SK-N-SH (cell line): Measurements from ENCODE around the gene SAMD4B. TPM values are rescaled to one million over a fixed set of nuclear protein-coding genes. Genes with fewer than 3 reads are reported as not detected.
A peak's percentile ranks its signal among the peaks of the same experiment; 100 is the strongest.

ENCODE experiments used
- CTCF ChIA-PET: fragments of 300-600, 350-600 bp; formaldehyde crosslinking; extraction: SDS; loops from one replicate; lab custom pipeline; 2021; lab: Yijun Ruan, JAX
- POLR2A ChIA-PET: fragments of 350-600 bp; sonication (Branson Sonifier 250); formaldehyde crosslinking; extraction: SDS; loops from one replicate; lab custom pipeline; 2020; ENCODE audit warnings: antibody characterized with exemption, inconsistent platforms; lab: Yijun Ruan, JAX
- DNase-seq: peaks from one replicate; pipeline ENCODE4 v3.0.0; 2012
- H2AFZ ChIP-seq: fragments of 200-600 bp; sonication (generic); 2 replicates; pipeline ENCODE4 v1.8.1; 2016; ENCODE audit warnings: antibody characterized with exemption, mild to moderate bottlenecking, low read depth
- H3F3A ChIP-seq: fragments of 200-600 bp; sonication (generic); replicated peaks from 2 replicates; pipeline ENCODE3; 2016; ENCODE audit warnings: antibody characterized with exemption, mild to moderate bottlenecking; ENCODE audit not compliant: insufficient read depth
- H3K27ac ChIP-seq, 2 experiments: fragments of 200-500 bp in 1 of 2; fragments of 200-600 bp in 1 of 2; sonication (Bioruptor generic) in 1 of 2; sonication (generic), shearing (Covaris generic) in 1 of 2; 2 replicates each; pipeline versions ENCODE4 v1.5.1 to v1.6.1; 2014 to 2016; ENCODE audit warnings: low read depth in 2 of 2, inconsistent platforms in 1 of 2, low read length in 1 of 2, mild to moderate bottlenecking in 1 of 2, mixed read lengths in 1 of 2
- H3K27me3 ChIP-seq: fragments of 200-600 bp; sonication (generic), shearing (Covaris generic); 2 replicates; pipeline ENCODE4 v1.6.1; 2016; ENCODE audit warnings: mixed run types; ENCODE audit not compliant: insufficient read depth
- H3K36me3 ChIP-seq, 2 experiments: fragments of 200-500 bp in 1 of 2; fragments of 200-600 bp in 1 of 2; sonication (Bioruptor generic) in 1 of 2; sonication (generic) in 1 of 2; replicated peaks in 1 of 2; 2 replicates each; pipeline versions ENCODE3 to v1.5.1; 2014 to 2016; ENCODE audit warnings: low read length in 1 of 2, mild to moderate bottlenecking in 1 of 2; ENCODE audit not compliant: insufficient read depth in 2 of 2, control insufficient read depth in 1 of 2
- H3K4me1 ChIP-seq, 2 experiments: fragments of 200-500 bp in 1 of 2; fragments of 200-600 bp in 1 of 2; sonication (Bioruptor generic) in 1 of 2; sonication (generic), shearing (Covaris generic) in 1 of 2; 2 replicates each; pipeline versions ENCODE4 v1.5.1 to v1.6.1; 2014 to 2016; ENCODE audit warnings: low read depth in 1 of 2, low read length in 1 of 2, mixed run types in 1 of 2; ENCODE audit not compliant: insufficient read depth in 2 of 2, control insufficient read depth in 1 of 2
- H3K4me2 ChIP-seq: fragments of 200-600 bp; sonication (generic), shearing (Covaris generic); 2 replicates; pipeline ENCODE4 v1.6.1; 2017; ENCODE audit warnings: mixed run types
- H3K4me3 ChIP-seq, 2 experiments: fragments of 200-500 bp in 1 of 2; fragments of 200-600 bp in 1 of 2; sonication (Bioruptor generic) in 1 of 2; sonication (generic), shearing (Covaris generic) in 1 of 2; 2 replicates each; pipeline versions ENCODE4 v1.5.1 to v1.8.1; 2014 to 2016; ENCODE audit warnings: low read depth in 2 of 2, inconsistent platforms in 1 of 2, low read length in 1 of 2, mild to moderate bottlenecking in 1 of 2, mixed read lengths in 1 of 2, moderate library complexity in 1 of 2
- H3K79me2 ChIP-seq: fragments of 200-600 bp; sonication (generic); 2 replicates; pipeline ENCODE4 v1.8.1; 2017; ENCODE audit warnings: mild to moderate bottlenecking; ENCODE audit not compliant: insufficient read depth
- H3K9ac ChIP-seq: fragments of 200-600 bp; sonication (generic); 2 replicates; pipeline ENCODE4 v1.6.1; 2017; ENCODE audit warnings: mixed run types
- H3K9me2 ChIP-seq: fragments of 200-600 bp; sonication (generic); 2 replicates; pipeline ENCODE4 v1.6.1; 2017; ENCODE audit warnings: mixed run types
- H3K9me3 ChIP-seq: fragments of 200-600 bp; sonication (generic); 2 replicates; pipeline ENCODE4 v1.6.1; 2017; ENCODE audit warnings: mixed run types, mild to moderate bottlenecking, moderate library complexity
- H4K20me1 ChIP-seq: fragments of 200-600 bp; sonication (generic); 2 replicates; pipeline ENCODE4 v1.6.1; 2017; ENCODE audit warnings: mild to moderate bottlenecking, mixed run types; ENCODE audit not compliant: insufficient read depth
- CHD2 ChIP-seq: fragments of 150-350 bp; IDR thresholded peaks from 2 replicates; pipeline ENCODE4 v1.6.1; 2018; ENCODE audit warnings: low read length; ENCODE audit not compliant: partially characterized antibody
- ELF1 ChIP-seq: IDR thresholded peaks from 2 replicates; pipeline ENCODE4 v1.4.0; 2012
- EZH2phosphoT487 ChIP-seq: fragments of 200-600 bp; sonication (generic); IDR thresholded peaks from 2 replicates; pipeline ENCODE4 v1.6.1; 2017; ENCODE audit warnings: low read depth, mixed run types, mild to moderate bottlenecking, antibody characterized with exemption, moderate library complexity, borderline replicate concordance
- FOXM1 ChIP-seq: IDR thresholded peaks from 2 replicates; pipeline ENCODE4 v1.4.0; 2012; ENCODE audit warnings: low read depth, mild to moderate bottlenecking
- MXI1 ChIP-seq: IDR thresholded peaks from 2 replicates; pipeline ENCODE4 v1.6.1; 2012; ENCODE audit warnings: mild to moderate bottlenecking, low read depth, low read length, improper control_type of control experiment
- POLR2AphosphoS5 ChIP-seq: IDR thresholded peaks from 2 replicates; pipeline ENCODE4 v1.6.1; 2012; ENCODE audit warnings: low read depth, low read length
- RAD21 ChIP-seq: IDR thresholded peaks from 2 replicates; pipeline ENCODE4 v1.6.1; 2012; ENCODE audit warnings: mild to moderate bottlenecking, low read length
- RCOR1 ChIP-seq: fragments of 150-350 bp; IDR thresholded peaks from 2 replicates; pipeline ENCODE4 v1.6.1; 2017; ENCODE audit warnings: antibody characterized with exemption, low read length
- RFX5 ChIP-seq: IDR thresholded peaks from 2 replicates; pipeline ENCODE4 v1.6.1; 2012; ENCODE audit warnings: mild to moderate bottlenecking, improper control_type of control experiment, low read length
- TAF1 ChIP-seq: IDR thresholded peaks from 2 replicates; pipeline ENCODE4 v1.6.1; 2012; ENCODE audit warnings: low read depth, mild to moderate bottlenecking, low read length, moderate library complexity, borderline replicate concordance
- WGBS: methylation state at CpG from one replicate; pipeline ENCODE4 v1.1.6; 2017; ENCODE audit warnings: low lambda C conversion rate; 5-methylcytosine and 5-hydroxymethylcytosine counted together
- polyA plus RNA-seq, 3 experiments: library from polyadenylated mRNA; depleted of rRNA; stranded (reverse); fragments of >200 nt; gene quantifications; 2 replicates each; pipeline ENCODE4 v1.2.3, GENCODE V29; 2012
- TF ChIP-seq, protein P1 (sequence below): IDR thresholded peaks from 2 replicates; pipeline ENCODE4; 2012
- TF ChIP-seq, protein P2 (sequence below): IDR thresholded peaks from 2 replicates; pipeline ENCODE4 v1.4.0; 2012; ENCODE audit warnings: low read depth, borderline replicate concordance
- TF ChIP-seq, protein P3 (sequence below): IDR thresholded peaks from 2 replicates; pipeline ENCODE4 v1.4.0; 2012; ENCODE audit warnings: low read depth
- TF ChIP-seq, protein P4 (sequence below): IDR thresholded peaks from 2 replicates; pipeline ENCODE4 v1.4.0; 2012; ENCODE audit warnings: low read depth, borderline replicate concordance
- TF ChIP-seq, protein P5 (sequence below): fragments of 150-350 bp; IDR thresholded peaks from 2 replicates; pipeline ENCODE4 v1.6.1; 2017; ENCODE audit warnings: antibody characterized with exemption, low read length, low read depth, borderline replicate concordance
- TF ChIP-seq, protein P6 (sequence below): IDR thresholded peaks from 2 replicates; pipeline ENCODE4 v1.6.1; 2012; ENCODE audit warnings: mild to moderate bottlenecking, low read depth, low read length, moderate library complexity

Gene SAMD4B, protein sequence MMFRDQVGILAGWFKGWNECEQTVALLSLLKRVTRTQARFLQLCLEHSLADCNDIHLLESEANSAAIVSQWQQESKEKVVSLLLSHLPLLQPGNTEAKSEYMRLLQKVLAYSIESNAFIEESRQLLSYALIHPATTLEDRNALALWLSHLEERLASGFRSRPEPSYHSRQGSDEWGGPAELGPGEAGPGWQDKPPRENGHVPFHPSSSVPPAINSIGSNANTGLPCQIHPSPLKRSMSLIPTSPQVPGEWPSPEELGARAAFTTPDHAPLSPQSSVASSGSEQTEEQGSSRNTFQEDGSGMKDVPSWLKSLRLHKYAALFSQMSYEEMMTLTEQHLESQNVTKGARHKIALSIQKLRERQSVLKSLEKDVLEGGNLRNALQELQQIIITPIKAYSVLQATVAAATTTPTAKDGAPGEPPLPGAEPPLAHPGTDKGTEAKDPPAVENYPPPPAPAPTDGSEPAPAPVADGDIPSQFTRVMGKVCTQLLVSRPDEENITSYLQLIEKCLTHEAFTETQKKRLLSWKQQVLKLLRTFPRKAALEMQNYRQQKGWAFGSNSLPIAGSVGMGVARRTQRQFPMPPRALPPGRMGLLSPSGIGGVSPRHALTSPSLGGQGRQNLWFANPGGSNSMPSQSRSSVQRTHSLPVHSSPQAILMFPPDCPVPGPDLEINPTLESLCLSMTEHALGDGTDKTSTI
- polyA plus RNA-seq (2012; rRNA removed), result 62.2 and 83.0 TPM in 2 replicates
- polyA plus RNA-seq (2012; cell fraction: cytosol; rRNA removed), result 34.4 and 54.8 TPM in 2 replicates
- 126 and 148 TPM in 2 replicates for polyA plus RNA-seq (2012; cell fraction: nucleus; rRNA removed)

DNA sequence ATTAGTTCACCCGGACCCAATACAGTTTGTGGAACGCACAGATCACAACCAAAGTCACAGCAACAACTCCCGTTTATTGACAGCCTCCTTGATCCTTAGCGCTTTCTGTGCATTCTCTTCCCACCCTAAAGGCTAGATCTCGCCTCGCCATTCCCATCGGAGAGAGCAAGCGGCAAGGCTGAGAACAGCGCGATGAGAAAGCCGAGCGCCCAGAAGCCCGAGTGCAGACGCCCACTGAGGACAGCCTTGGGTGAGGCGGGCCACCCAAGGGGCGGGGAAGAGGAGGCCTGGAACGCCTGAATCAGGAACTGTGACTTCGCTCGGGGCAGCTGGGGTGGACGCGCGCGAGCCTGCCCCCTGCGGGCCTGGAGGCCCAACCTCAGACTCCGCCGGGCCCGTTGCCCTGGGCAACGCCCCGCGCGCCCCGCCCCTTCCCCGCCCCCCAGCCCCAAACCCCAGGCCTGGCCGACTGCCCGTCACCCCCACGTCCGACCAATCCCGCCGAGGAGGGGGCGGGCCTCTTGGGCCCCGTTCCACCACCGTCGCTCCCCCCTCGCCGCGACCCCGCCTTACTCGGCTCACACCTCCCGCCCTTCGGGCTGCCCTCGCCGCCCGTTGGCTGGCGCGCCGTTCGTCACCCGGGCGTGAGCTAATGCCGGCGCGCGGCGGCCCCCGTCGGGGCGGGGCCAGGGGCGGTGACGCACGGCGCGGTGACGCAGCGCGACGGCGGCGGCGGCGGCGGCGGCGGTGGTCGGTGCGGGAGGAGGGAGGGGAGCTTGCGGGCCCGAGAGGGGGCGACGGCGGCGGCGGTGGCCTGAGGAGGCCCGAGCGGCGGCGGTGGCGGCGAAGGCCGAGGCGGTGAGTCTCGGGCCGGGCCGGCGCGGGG is at the start of gene SAMD4B:
Gene SAMD4B, plus strand, starts transcription at position 703 of the 886 bp plus-strand sequence. CDS start 14,473 bp downstream, outside the sequence.
- Histone ChIP-seq H4K20me1 (peaks cover 29% of the 10 kb centered on the region), H3K9ac (peak within 1 kb of the TSS; percentile 93), H2AFZ (peak within 1 kb of the TSS; percentile 90), H3K27me3 (no peaks in the 10 kb centered on the region), H3K79me2 (peaks cover 45% of the 10 kb centered on the region), H3K9me2 (no peaks in the 10 kb centered on the region), H3K27ac (peak within 1 kb of the TSS; percentile 77 to 83), H3K36me3 (peaks cover 11 to 17% of the 10 kb centered on the region in 2 experiments), H3K4me3 (peak within 1 kb of the TSS; percentile 76 to 89), H3K4me1 (peaks cover 0 to 15% of the 10 kb centered on the region in 2 experiments; a peak in 3 of 4 replicates), H3K9me3 (no peaks in the 10 kb centered on the region), H3F3A (peaks cover 10% of the 10 kb centered on the region), H3K4me2 (peak within 1 kb of the TSS; percentile 78)
- ChIA-PET POLR2A (interaction anchor here (1.0 to 1.4 kb wide), 3 partner anchors 20 to 94 kb away, joined by 3 to 6 read pairs (median 4); partner anchors contain the start of gene RPS16), CTCF (interaction anchor here (0.6 to 2.7 kb wide), 10 partner anchors 11 to 220 kb away, joined by 3 to 10 read pairs (median 4); no protein-coding TSS in a partner anchor)
- peak; percentile 99 for DNase-seq
- WGBS, result 0% methylated on average over 13 of the region's 105 CpGs
- TF ChIP-seq TAF1 (peak; percentile 84), RAD21 (0 out of 2 replicates have a peak, but pooled peaks have one; percentile 7), RFX5 (peak; percentile 38), RCOR1 (peak; percentile 78; the same call in 1 of the 2 replicates), FOXM1 (no peak), MXI1 (peak; percentile 71; the same call in 1 of the 2 replicates), ELF1 (peak; percentile 84), POLR2AphosphoS5 (peak; percentile 95), EZH2phosphoT487 (no peak), CHD2 (peak; percentile 70)
- TF ChIP-seq, protein P1, sequence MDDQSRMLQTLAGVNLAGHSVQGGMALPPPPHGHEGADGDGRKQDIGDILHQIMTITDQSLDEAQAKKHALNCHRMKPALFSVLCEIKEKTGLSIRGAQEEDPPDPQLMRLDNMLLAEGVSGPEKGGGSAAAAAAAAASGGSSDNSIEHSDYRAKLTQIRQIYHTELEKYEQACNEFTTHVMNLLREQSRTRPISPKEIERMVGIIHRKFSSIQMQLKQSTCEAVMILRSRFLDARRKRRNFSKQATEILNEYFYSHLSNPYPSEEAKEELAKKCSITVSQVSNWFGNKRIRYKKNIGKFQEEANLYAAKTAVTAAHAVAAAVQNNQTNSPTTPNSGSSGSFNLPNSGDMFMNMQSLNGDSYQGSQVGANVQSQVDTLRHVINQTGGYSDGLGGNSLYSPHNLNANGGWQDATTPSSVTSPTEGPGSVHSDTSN, result peak; percentile 93
- TF ChIP-seq, protein P2, sequence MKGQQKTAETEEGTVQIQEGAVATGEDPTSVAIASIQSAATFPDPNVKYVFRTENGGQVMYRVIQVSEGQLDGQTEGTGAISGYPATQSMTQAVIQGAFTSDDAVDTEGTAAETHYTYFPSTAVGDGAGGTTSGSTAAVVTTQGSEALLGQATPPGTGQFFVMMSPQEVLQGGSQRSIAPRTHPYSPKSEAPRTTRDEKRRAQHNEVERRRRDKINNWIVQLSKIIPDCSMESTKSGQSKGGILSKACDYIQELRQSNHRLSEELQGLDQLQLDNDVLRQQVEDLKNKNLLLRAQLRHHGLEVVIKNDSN, result peak; percentile 64
- TF ChIP-seq, protein P3, sequence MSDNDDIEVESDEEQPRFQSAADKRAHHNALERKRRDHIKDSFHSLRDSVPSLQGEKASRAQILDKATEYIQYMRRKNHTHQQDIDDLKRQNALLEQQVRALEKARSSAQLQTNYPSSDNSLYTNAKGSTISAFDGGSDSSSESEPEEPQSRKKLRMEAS, result peak; percentile 54
- TF ChIP-seq, protein P4, sequence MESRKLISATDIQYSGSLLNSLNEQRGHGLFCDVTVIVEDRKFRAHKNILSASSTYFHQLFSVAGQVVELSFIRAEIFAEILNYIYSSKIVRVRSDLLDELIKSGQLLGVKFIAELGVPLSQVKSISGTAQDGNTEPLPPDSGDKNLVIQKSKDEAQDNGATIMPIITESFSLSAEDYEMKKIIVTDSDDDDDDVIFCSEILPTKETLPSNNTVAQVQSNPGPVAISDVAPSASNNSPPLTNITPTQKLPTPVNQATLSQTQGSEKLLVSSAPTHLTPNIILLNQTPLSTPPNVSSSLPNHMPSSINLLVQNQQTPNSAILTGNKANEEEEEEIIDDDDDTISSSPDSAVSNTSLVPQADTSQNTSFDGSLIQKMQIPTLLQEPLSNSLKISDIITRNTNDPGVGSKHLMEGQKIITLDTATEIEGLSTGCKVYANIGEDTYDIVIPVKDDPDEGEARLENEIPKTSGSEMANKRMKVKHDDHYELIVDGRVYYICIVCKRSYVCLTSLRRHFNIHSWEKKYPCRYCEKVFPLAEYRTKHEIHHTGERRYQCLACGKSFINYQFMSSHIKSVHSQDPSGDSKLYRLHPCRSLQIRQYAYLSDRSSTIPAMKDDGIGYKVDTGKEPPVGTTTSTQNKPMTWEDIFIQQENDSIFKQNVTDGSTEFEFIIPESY, result no peak
- TF ChIP-seq, protein P5, sequence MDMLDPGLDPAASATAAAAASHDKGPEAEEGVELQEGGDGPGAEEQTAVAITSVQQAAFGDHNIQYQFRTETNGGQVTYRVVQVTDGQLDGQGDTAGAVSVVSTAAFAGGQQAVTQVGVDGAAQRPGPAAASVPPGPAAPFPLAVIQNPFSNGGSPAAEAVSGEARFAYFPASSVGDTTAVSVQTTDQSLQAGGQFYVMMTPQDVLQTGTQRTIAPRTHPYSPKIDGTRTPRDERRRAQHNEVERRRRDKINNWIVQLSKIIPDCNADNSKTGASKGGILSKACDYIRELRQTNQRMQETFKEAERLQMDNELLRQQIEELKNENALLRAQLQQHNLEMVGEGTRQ, result peak; percentile 63; the same call in 1 of the 2 replicates
- TF ChIP-seq, protein P6, sequence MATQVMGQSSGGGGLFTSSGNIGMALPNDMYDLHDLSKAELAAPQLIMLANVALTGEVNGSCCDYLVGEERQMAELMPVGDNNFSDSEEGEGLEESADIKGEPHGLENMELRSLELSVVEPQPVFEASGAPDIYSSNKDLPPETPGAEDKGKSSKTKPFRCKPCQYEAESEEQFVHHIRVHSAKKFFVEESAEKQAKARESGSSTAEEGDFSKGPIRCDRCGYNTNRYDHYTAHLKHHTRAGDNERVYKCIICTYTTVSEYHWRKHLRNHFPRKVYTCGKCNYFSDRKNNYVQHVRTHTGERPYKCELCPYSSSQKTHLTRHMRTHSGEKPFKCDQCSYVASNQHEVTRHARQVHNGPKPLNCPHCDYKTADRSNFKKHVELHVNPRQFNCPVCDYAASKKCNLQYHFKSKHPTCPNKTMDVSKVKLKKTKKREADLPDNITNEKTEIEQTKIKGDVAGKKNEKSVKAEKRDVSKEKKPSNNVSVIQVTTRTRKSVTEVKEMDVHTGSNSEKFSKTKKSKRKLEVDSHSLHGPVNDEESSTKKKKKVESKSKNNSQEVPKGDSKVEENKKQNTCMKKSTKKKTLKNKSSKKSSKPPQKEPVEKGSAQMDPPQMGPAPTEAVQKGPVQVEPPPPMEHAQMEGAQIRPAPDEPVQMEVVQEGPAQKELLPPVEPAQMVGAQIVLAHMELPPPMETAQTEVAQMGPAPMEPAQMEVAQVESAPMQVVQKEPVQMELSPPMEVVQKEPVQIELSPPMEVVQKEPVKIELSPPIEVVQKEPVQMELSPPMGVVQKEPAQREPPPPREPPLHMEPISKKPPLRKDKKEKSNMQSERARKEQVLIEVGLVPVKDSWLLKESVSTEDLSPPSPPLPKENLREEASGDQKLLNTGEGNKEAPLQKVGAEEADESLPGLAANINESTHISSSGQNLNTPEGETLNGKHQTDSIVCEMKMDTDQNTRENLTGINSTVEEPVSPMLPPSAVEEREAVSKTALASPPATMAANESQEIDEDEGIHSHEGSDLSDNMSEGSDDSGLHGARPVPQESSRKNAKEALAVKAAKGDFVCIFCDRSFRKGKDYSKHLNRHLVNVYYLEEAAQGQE, result peak; percentile 20; the same call in 1 of the 2 replicates
